Cardiac atrium fibroblast (primary cell): ENCODE data around the gene FAR2. TPM values are rescaled to one million over a fixed set of nuclear protein-coding genes. Genes with fewer than 3 reads are reported as not detected.

Experiments used
- total RNA-seq: library from RNA; depleted of rRNA; stranded (reverse); fragments of >200 nt; gene quantifications from 2 replicates; pipeline ENCODE4 v1.2.3, GENCODE V29; 2015

Gene FAR2
- 3.2 and 15.2 TPM in 2 replicates for total RNA-seq

DNA sequence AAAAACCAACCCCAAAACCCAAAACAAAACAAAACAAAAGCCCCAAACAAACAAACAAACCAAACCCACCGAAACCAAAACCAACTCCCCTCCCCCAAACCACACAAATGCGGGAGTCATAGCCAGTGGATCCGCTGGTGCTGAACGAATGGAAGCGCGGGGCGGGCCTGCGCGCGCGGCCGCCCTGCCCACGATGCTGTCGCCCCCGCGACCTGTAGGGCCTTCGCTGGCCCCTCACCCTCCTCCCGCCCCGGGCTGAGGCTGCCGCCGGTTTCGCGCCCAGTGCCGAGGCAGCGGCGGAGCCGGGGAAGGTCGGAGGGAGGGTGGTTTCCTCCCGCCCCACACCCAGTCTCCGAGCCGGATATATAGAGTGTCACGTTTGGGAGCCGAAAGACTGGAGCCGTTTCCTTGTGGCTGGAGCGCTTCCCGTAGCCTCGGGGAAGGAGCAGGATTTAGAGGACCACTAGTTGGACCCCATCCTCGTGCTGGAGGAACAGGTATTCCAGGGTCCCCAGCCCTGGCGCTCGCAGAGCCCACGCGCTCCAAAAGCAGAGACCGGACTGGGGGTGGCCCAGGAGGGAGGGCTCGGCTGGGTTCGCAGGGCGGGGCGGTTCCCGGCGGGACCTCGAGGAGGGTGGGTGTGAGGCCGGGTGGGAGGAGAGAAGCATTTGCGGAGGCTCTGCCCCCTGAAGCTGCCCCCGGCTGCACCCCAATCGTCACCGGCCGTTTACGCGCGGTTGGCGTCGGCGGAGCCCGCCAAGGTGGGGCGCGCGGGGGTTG, at the start of gene FAR2:
Gene FAR2 (plus strand): TSS at position 368 of the 780 bp plus-strand sequence. CDS start 121,172 bp downstream, outside the sequence.

DNA sequence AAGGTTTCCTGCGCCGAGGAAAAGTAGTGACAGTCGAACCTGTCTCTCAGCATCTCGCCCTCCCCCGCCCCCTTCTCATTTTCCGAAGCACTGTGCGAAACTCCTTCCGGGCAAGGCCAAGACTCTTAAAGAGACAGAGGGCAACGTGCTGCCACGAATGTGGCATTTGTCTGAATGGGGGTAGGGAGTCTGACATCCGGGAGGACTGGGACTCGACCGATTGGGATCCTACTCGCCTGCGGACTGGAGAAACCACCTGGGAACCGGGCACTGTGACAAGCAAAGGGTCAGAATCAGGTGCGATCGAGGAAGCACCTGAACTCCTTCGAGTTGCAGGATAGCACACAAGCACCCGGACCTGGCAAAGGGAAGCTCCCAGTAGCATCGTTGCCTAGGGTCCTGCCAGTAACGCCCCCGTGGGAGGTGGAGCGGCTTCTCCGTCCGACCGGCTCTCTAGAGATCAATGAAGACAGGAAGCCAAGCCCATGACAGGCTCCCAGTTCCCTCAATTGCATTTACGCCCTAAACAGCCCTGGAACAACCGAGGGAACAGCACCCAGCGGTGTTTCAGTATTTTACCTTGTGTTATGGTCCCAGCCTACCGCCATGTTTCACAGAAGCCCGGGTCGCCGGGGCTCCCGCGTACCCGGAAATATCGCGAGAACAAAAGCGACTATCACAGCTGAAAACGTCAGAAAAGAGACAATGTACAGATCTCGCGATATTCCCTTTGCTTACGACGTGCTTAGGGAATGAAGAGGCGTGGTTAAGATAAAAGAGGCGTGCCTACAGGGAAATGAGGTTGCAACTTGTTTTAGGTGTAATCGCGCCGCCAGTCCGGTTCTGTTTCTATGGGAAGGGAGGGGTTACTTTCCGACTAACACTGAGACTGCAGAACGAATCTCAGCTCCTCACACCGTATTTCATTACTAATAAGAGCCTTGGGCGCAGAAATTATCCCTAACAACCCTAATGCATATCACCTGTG, 231.8 kb downstream of the FAR2 start, which contains the start of gene ERGIC2:
Gene ERGIC2 (minus strand): TSS at position 637 of the 988 bp plus-strand sequence. CDS start 9,539 bp downstream, outside the sequence.

Other genes starting within 250 kb of the FAR2 start
- 44.4 and 70.3 TPM in 2 replicates for gene ERGIC2, start 231.9 kb downstream of the FAR2 start, total RNA-seq